Measurements from ENCODE around the gene RGMB. TPM values are rescaled to one million over a fixed set of nuclear protein-coding genes. Genes with fewer than 3 reads are reported as not detected.

The RGMB gene
- total and polyA plus RNA-seq, 5 donors from 2014 or later = 3.9 to 27.9 (median 4.3) TPM

- H3K4me3 ChIP-seq (ENCODE audit: low read depth, low read length) = no peak overlapping the region
Observed at GRCh38 chr5:98816582-98817222, 43.2 kb downstream of the RGMB start.

GRCh38 chr5:98825582-98826375 is 52.3 kb downstream of the RGMB start:
- Histone ChIP-seq H3K36me3 (ENCODE audit: control insufficient read depth, insufficient read depth, low read length) (no peaks in the 10 kb centered on the region), H3K4me3 (ENCODE audit: low read depth, low read length) (no peak overlapping the region), H3K9me3 (ENCODE audit: control insufficient read depth in 2 of 2, low read length in 2 of 2) (no peaks in the 10 kb centered on the region), H3K4me1 (ENCODE audit: control insufficient read depth, insufficient read depth, low read length, poor library complexity, severe bottlenecking) (no peaks in the 10 kb centered on the region), H3K27me3 (ENCODE audit: control insufficient read depth, insufficient read depth, low read length) (no peaks in the 10 kb centered on the region), H3K27ac (ENCODE audit: insufficient read depth, low read length, poor library complexity, severe bottlenecking) (no peak overlapping the region)
- Mint-ChIP-seq H3K36me3 (no peaks in the 10 kb centered on the region), H3K4me3 (no peak overlapping the region), H3K27me3 (peaks cover 6% of the 10 kb centered on the region), H3K4me1 (peaks cover 0 to 5% (median 0%) of the 10 kb centered on the region in 4 donors), H3K9me3 (peaks cover 0 to 6% (median 0%) of the 10 kb centered on the region in 7 donors), H3K27ac (peak overlapping the region in 1 of 3 donors; percentile 21)
- DNase-seq (no peak), ATAC-seq (ENCODE audit: low read depth in 2 of 2) (no peak)

More at GRCh38 chr5:98816582-98817222, 43.2 kb downstream of the RGMB start:
- no peaks in the 10 kb centered on the region for H3K4me1 ChIP-seq (ENCODE audit: control insufficient read depth, insufficient read depth, low read length, poor library complexity, severe bottlenecking)
- DNase-seq = no peak
- ATAC-seq (ENCODE audit: low read depth in 2 of 2) = no peak
- no peaks in the 10 kb centered on the region for H3K9me3 ChIP-seq (ENCODE audit: control insufficient read depth in 2 of 2, low read length in 2 of 2)
- H3K36me3 ChIP-seq (ENCODE audit: control insufficient read depth, insufficient read depth, low read length) = no peaks in the 10 kb centered on the region
- H3K4me1 Mint-ChIP-seq = no peaks in the 10 kb centered on the region
- H3K27me3 ChIP-seq (ENCODE audit: control insufficient read depth, insufficient read depth, low read length) = no peaks in the 10 kb centered on the region
- H3K4me3 Mint-ChIP-seq = no peak overlapping the region
- peaks cover 4% of the 10 kb centered on the region for H3K27me3 Mint-ChIP-seq
- H3K36me3 Mint-ChIP-seq = peaks cover 6% of the 10 kb centered on the region
- peaks cover 0 to 7% (median 3%) of the 10 kb centered on the region in 7 donors for H3K9me3 Mint-ChIP-seq
- H3K27ac ChIP-seq (ENCODE audit: insufficient read depth, low read length, poor library complexity, severe bottlenecking) = no peak overlapping the region
- no peak overlapping the region for H3K27ac Mint-ChIP-seq

- Mint-ChIP-seq H3K27ac (no peak overlapping the region), H3K9me3 (peaks cover 0 to 2% (median 0%) of the 10 kb centered on the region in 7 donors), H3K4me3 (no peak overlapping the region), H3K4me1 (peaks cover 0 to 5% (median 0%) of the 10 kb centered on the region in 4 donors), H3K27me3 (peaks cover 6% of the 10 kb centered on the region), H3K36me3 (no peaks in the 10 kb centered on the region)
- ATAC-seq (ENCODE audit: low read depth in 2 of 2) (no peak), DNase-seq (peak in 2 of 3 donors; percentile 12 to 26)
- Histone ChIP-seq H3K36me3 (ENCODE audit: control insufficient read depth, insufficient read depth, low read length) (no peaks in the 10 kb centered on the region), H3K27ac (ENCODE audit: insufficient read depth, low read length, poor library complexity, severe bottlenecking) (no peak overlapping the region), H3K9me3 (ENCODE audit: control insufficient read depth in 2 of 2, low read length in 2 of 2) (no peaks in the 10 kb centered on the region), H3K4me1 (ENCODE audit: control insufficient read depth, insufficient read depth, low read length, poor library complexity, severe bottlenecking) (no peaks in the 10 kb centered on the region), H3K27me3 (ENCODE audit: control insufficient read depth, insufficient read depth, low read length) (no peaks in the 10 kb centered on the region), H3K4me3 (ENCODE audit: low read depth, low read length) (no peak overlapping the region)
Observed at GRCh38 chr5:98827161-98827560, 53.7 kb downstream of the RGMB start.

- Histone ChIP-seq H3K27ac (ENCODE audit: insufficient read depth, low read length, poor library complexity, severe bottlenecking) (no peak overlapping the region), H3K4me3 (ENCODE audit: low read depth, low read length) (no peak overlapping the region), H3K9me3 (ENCODE audit: control insufficient read depth in 2 of 2, low read length in 2 of 2) (no peaks in the 10 kb centered on the region), H3K27me3 (ENCODE audit: control insufficient read depth, insufficient read depth, low read length) (no peaks in the 10 kb centered on the region), H3K4me1 (ENCODE audit: control insufficient read depth, insufficient read depth, low read length, poor library complexity, severe bottlenecking) (no peaks in the 10 kb centered on the region), H3K36me3 (ENCODE audit: control insufficient read depth, insufficient read depth, low read length) (no peaks in the 10 kb centered on the region)
- H3K36me3 Mint-ChIP-seq = no peaks in the 10 kb centered on the region
- peaks cover 6% of the 10 kb centered on the region for H3K27me3 Mint-ChIP-seq
- ATAC-seq (ENCODE audit: low read depth in 2 of 2) = no peak
- no peak for DNase-seq
- peaks cover 0 to 5% (median 0%) of the 10 kb centered on the region in 4 donors for H3K4me1 Mint-ChIP-seq
- H3K4me3 Mint-ChIP-seq = no peak overlapping the region
- peaks cover 0 to 2% (median 0%) of the 10 kb centered on the region in 7 donors for H3K9me3 Mint-ChIP-seq
- H3K27ac Mint-ChIP-seq = no peak overlapping the region
Observed at GRCh38 chr5:98827588-98828284, 54.3 kb downstream of the RGMB start.

GRCh38 chr5:98836175-98836574 is 62.7 kb downstream of the RGMB start:
- peaks cover 0 to 5% (median 1%) of the 10 kb centered on the region in 4 donors for H3K4me1 Mint-ChIP-seq
- H3K27me3 ChIP-seq (ENCODE audit: control insufficient read depth, insufficient read depth, low read length) = peaks cover 3% of the 10 kb centered on the region
- peaks cover 0 to 2% (median 0%) of the 10 kb centered on the region in 7 donors for H3K9me3 Mint-ChIP-seq
- no peaks in the 10 kb centered on the region for H3K27me3 Mint-ChIP-seq
- H3K36me3 ChIP-seq (ENCODE audit: control insufficient read depth, insufficient read depth, low read length) = no peaks in the 10 kb centered on the region
- ATAC-seq (ENCODE audit: low read depth in 2 of 2) = no peak
- no peak for DNase-seq
- no peaks in the 10 kb centered on the region for H3K9me3 ChIP-seq (ENCODE audit: control insufficient read depth in 2 of 2, low read length in 2 of 2)
- H3K4me3 ChIP-seq (ENCODE audit: low read depth, low read length) = no peak overlapping the region
- peaks cover 3% of the 10 kb centered on the region for H3K36me3 Mint-ChIP-seq
- no peaks in the 10 kb centered on the region for H3K4me1 ChIP-seq (ENCODE audit: control insufficient read depth, insufficient read depth, low read length, poor library complexity, severe bottlenecking)
- no peak overlapping the region for H3K27ac ChIP-seq (ENCODE audit: insufficient read depth, low read length, poor library complexity, severe bottlenecking)
- no peak overlapping the region for H3K4me3 Mint-ChIP-seq
- no peak overlapping the region for H3K27ac Mint-ChIP-seq

GRCh38 chr5:98839469-98840383 is 66.3 kb downstream of the RGMB start:
- Mint-ChIP-seq H3K27ac (no peak overlapping the region), H3K9me3 (peaks cover 0 to 1% (median 0%) of the 10 kb centered on the region in 7 donors), H3K36me3 (peaks cover 3% of the 10 kb centered on the region), H3K27me3 (no peaks in the 10 kb centered on the region), H3K4me3 (peak overlapping the region in 2 of 4 donors; percentile 10 to 42), H3K4me1 (peaks cover 0 to 5% (median 1%) of the 10 kb centered on the region in 4 donors)
- Histone ChIP-seq H3K27ac (ENCODE audit: insufficient read depth, low read length, poor library complexity, severe bottlenecking) (no peak overlapping the region), H3K4me1 (ENCODE audit: control insufficient read depth, insufficient read depth, low read length, poor library complexity, severe bottlenecking) (no peaks in the 10 kb centered on the region), H3K9me3 (ENCODE audit: control insufficient read depth in 2 of 2, low read length in 2 of 2) (peaks cover 0 to 13% of the 10 kb centered on the region in 2 experiments), H3K36me3 (ENCODE audit: control insufficient read depth, insufficient read depth, low read length) (no peaks in the 10 kb centered on the region), H3K27me3 (ENCODE audit: control insufficient read depth, insufficient read depth, low read length) (peaks cover 3% of the 10 kb centered on the region), H3K4me3 (ENCODE audit: low read depth, low read length) (no peak overlapping the region)
- DNase-seq = peak in 2 of 3 donors; percentile 5 to 22
- peak in 1 of 2 donors; percentile 28 for ATAC-seq (ENCODE audit: low read depth in 2 of 2)

- Mint-ChIP-seq H3K4me3 (no peak overlapping the region), H3K27me3 (no peaks in the 10 kb centered on the region), H3K27ac (no peak overlapping the region), H3K36me3 (peaks cover 3% of the 10 kb centered on the region), H3K9me3 (peaks cover 0 to 1% (median 0%) of the 10 kb centered on the region in 7 donors), H3K4me1 (peaks cover 0 to 5% (median 1%) of the 10 kb centered on the region in 4 donors)
- no peaks in the 10 kb centered on the region for H3K4me1 ChIP-seq (ENCODE audit: control insufficient read depth, insufficient read depth, low read length, poor library complexity, severe bottlenecking)
- H3K27ac ChIP-seq (ENCODE audit: insufficient read depth, low read length, poor library complexity, severe bottlenecking) = no peak overlapping the region
- DNase-seq (no peak), ATAC-seq (ENCODE audit: low read depth in 2 of 2) (no peak)
- H3K9me3 ChIP-seq (ENCODE audit: control insufficient read depth in 2 of 2, low read length in 2 of 2) = peaks cover 0 to 13% of the 10 kb centered on the region in 2 experiments
- no peaks in the 10 kb centered on the region for H3K36me3 ChIP-seq (ENCODE audit: control insufficient read depth, insufficient read depth, low read length)
- H3K27me3 ChIP-seq (ENCODE audit: control insufficient read depth, insufficient read depth, low read length) = peaks cover 3% of the 10 kb centered on the region
- H3K4me3 ChIP-seq (ENCODE audit: low read depth, low read length) = no peak overlapping the region
Observed at GRCh38 chr5:98840946-98841345, 67.5 kb downstream of the RGMB start.
